Mononuclear cell (primary cell): ENCODE results near the gene DPYSL3. TPM values are rescaled to one million over a fixed set of nuclear protein-coding genes. Genes with fewer than 3 reads are reported as not detected.
"Not testable (repeated sequence)": the region's sequence is repeated elsewhere in the genome, so short reads cannot be mapped to it uniquely, and the experiment has no call there.

Experiments used
- H3K27me3 ChIP-seq: 2 replicates; pipeline ENCODE4 v1.6.0; 2011; ENCODE audit warnings: low read length, control low read depth; ENCODE audit not compliant: insufficient read depth
- H3K4me1 ChIP-seq: 2 replicates; pipeline ENCODE4 v1.5.1; 2011; ENCODE audit warnings: mild to moderate bottlenecking, low read length, control low read depth; ENCODE audit not compliant: insufficient read depth
- H3K4me3 ChIP-seq: 2 replicates; pipeline ENCODE4 v1.5.1; 2011; ENCODE audit warnings: mild to moderate bottlenecking, low read length, moderate library complexity
- H3K9me3 ChIP-seq: 2 replicates; pipeline ENCODE4 v1.5.1; 2011; ENCODE audit warnings: low read depth, mild to moderate bottlenecking, control low read depth, low read length
- total RNA-seq: library from RNA; depleted of rRNA; stranded (reverse); fragments of >200 nt; gene quantifications from one replicate; pipeline ENCODE4 v1.2.3, GENCODE V29; 2012

DPYSL3 gene
- total RNA-seq = 0.52 TPM

DNA sequence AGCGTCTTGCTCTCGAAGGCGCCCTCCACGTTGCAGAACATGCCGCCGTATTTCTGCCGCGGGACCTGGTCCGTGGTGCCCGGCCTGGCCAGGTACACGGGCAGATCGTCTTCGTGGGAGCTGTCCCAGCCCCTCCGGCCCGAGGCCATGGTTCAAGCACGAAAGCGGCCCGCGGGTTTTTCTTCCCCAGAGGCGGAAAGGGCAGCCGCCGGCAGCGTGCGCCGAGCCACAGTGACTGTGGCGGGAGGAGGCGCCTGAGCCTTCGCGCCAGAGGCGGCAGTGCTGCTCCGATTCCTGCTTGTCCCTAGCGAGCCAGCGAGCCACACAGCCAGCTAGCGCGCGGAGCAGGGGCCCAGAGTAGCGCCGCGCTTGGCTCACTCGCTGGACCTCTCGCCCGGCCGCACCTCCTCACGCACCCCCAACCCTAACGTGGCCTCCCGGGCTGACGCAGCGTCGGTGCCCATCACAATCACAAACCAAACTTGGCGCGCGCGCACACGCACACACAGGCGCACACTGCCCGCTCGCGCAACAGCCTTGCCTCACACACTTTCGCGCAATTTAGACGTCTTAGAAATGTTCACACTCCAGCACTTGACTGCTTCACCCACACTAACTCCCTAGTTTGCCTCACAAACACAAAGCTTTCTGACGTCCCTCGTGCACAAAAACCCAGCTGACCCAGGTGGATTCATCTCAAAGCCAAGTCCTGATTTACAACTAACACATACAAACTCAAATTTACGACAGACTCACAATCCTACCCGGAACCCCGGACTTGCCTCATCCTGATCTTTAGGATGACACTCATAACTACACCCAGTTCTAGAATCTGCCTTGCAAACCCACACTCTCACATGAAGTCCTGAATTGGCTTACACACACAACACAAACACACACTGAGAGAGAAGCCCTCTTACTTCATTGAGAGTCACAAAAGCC is at the start of gene DPYSL3:
TSS of gene DPYSL3 (minus strand) at position 359 of the 942 bp plus-strand sequence. CDS start at position 149, 210 bp downstream.
- Histone ChIP-seq H3K4me1 (peaks cover 4% of the 10 kb centered on the region), H3K4me3 (no peak within 1 kb of the TSS)

DNA sequence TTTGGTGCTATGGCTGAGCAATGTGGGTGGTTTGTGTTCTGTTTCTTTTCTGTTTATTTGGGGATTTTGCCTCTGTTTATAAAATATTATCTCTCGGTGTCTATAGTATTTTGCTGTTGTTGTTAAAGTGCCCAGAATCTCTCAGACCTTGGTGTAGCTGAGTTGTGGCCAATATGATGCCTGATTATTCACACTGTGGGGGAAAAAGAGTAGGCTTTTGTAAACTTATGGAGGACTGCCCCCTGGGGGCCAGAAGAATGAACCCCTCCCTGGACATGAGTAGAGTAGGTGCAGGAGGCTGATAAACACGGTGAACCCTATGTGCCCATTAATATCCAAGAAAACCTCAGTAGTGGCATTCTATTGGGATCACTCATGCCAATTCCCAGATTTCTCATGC is 49.0 kb upstream of the DPYSL3 start:
- Histone ChIP-seq H3K4me1 (no peaks in the 10 kb centered on the region), H3K9me3 (no peaks in the 10 kb centered on the region), H3K27me3 (peaks cover 2% of the 10 kb centered on the region), H3K4me3 (no peak overlapping the region)

More for the DNA sequence above, at the start of gene DPYSL3:
- Histone ChIP-seq H3K9me3 (no peaks in the 10 kb centered on the region), H3K27me3 (peaks cover 50% of the 10 kb centered on the region)

DNA sequence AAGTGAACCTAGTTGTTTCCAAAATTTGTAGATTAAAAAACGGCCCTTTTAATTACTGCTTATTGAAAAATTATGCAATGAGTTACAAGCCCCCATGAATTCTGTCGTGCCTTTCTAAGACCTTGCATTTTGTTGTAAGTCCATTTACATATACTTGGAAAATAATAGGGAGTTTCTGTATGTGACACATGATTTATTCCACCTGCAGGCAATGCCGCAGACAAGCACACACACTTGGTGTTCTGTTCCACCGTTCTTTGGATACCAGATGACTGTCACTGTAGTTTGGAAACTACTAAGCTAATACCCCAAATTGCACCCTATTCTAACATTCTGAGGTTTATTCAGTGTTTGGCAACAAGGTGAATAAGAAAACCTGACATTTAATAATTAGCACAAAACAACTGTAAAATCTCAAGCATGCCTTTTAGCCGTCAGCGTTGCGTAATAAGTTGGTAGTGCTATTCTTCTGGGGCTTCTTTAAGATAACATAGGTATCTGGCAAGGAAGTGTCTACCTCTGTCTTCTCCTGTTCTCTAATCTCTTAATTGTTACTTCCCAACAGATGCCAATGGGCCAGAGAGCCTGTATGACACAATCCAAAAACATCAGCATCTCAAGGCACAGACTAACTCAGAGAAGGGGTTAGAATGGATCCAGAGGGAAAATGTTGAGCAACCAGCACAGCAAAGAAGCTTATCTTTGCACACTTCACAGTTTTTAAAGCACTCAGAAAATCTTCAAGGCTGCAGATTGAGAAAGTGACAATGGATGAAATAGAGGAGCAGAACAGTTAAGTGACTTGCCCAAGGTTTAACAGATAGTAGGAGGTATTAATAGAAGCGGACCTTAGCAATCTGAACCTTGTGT is 48.2 kb upstream of the DPYSL3 start:
- Histone ChIP-seq H3K9me3 (no peaks in the 10 kb centered on the region), H3K4me1 (no peaks in the 10 kb centered on the region), H3K4me3 (no peak overlapping the region), H3K27me3 (peaks cover 2% of the 10 kb centered on the region)

DNA sequence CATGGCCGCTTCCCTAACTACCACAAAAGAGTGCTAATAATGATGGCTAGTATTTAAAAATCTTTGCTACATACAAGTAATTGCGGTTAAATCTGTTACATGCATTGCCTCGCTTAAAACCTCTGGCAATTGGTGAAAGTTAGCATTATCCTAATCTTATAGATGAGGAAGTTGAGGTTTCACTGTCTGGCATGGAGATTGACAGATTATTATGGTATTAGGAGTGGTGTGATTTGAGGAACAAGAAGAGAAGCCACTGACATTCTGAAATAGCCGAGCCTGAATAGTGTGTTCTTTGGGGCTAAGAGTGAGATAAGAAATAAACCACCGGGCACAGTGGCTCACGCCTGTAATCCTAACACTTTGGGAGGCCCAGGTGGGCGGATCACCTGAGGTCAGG is 45.3 kb upstream of the DPYSL3 start:
- Histone ChIP-seq H3K4me1 (no peaks in the 10 kb centered on the region), H3K27me3 (peaks cover 2% of the 10 kb centered on the region), H3K4me3 (no peak overlapping the region), H3K9me3 (no peaks in the 10 kb centered on the region)

DNA sequence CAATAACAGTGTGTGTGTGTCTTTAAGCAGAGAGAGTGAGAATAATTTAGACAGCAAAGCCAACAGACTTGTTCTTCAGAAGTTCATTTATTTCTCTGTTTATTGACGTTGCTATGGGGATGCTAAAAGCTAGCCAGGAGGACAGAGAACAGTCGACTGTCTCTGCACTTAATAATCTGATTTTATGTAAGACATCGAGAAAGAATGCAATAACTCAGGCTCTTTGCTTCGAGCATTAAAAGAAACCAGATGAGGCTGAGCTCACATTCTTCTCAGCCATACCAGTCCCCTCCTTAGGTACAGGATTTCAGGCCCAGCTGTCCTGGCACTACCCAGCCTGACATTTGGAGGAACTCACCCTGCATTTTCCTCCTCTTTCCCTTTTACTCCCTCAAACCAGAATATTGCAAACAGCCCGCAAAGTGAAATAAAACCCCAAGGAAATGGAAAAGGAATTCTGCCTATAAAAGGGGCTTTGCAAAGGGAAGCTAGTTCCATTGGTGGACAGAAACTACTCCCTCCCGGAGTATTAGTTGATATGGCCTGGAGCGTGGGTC is 44.5 kb upstream of the DPYSL3 start:
- no peaks in the 10 kb centered on the region for H3K9me3 ChIP-seq
- H3K4me3 ChIP-seq = no peak overlapping the region
- no peaks in the 10 kb centered on the region for H3K27me3 ChIP-seq
- H3K4me1 ChIP-seq = no peaks in the 10 kb centered on the region

DNA sequence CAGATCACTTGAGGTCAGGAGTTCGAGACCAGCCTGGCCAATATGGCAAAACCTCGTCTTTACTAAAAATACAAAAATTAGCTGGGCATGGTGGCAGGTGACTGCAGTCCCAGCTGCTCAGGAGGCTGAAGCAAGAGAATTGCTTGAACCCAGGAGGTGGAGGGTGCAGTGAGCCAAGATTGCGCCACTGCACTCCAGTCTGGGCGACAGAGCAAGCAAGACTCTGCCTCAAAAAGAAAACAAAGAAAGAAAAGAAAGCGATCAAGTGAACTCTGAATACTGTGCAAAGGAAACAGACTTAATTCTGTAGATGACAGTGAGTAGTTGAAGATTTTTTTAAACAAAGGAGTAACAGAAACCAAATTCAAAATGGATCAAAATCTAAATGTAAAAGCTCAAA is 43.9 kb upstream of the DPYSL3 start:
- not testable (repeated sequence) for H3K4me3 ChIP-seq, H3K4me1 ChIP-seq, H3K27me3 ChIP-seq

DNA sequence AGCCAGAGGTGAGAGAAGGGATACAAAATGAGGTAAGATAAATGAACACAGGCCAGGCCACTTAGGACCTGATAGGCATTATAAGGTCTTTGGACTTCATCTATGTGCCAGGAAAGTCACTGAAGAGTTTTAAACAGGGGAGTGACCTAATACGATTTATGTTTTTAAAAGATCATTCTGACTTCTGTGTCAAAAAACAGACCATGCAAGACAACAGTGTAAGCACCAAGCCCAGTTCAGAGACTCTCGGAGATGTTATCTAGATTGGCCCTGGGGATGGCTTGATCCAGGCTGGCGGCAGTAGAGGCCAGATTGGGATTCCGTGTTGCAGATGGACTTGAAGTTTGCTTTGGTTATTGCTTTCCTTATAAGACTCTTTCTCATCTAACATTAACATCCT is 43.0 kb upstream of the DPYSL3 start:
- Histone ChIP-seq H3K4me1 (no peaks in the 10 kb centered on the region), H3K9me3 (no peaks in the 10 kb centered on the region), H3K27me3 (no peaks in the 10 kb centered on the region), H3K4me3 (no peak overlapping the region)

More for the DNA sequence above, 43.9 kb upstream of the DPYSL3 start:
- not testable (repeated sequence) for H3K9me3 ChIP-seq

DNA sequence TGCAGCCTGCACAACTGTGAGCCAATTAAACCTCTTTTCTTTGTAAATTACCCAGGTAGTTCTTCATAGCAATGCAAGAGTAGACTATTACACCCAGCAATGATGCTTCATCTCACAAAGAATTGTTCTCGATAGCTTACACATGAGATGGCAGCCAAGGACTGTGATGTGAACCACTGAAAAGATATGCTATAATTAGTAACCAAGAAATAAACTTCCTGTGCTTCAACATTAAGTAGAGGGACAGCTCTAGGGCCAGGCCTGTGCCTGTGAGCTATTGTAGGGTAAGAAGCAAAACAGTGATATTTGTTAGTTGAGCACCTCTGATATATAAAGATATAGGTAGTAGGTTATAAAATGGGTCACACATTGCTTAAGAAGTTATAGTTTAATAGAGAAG is 41.8 kb upstream of the DPYSL3 start:
- H3K9me3 ChIP-seq = no peaks in the 10 kb centered on the region

DNA sequence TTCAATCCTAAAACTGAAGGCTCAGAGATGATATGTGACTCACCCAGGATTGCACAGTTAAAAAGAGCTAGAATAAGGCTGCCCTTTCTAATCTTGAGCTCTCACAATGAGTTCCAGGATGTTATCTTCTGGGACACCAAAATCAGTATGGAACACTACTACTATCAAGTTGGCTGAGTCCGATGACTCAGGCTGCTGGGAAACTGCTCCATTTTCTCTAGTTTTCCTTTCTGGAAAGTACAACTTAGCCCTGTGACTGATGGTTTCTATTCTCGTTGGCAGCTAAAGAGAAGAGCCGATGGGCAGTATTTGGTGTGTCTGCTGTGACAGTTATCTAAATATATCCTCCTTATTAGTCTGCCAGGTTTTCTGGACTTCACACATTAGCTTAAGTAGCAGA is 37.9 kb upstream of the DPYSL3 start:
- Histone ChIP-seq H3K4me1 (no peaks in the 10 kb centered on the region), H3K4me3 (no peak overlapping the region), H3K27me3 (no peaks in the 10 kb centered on the region), H3K9me3 (no peaks in the 10 kb centered on the region)

More for the DNA sequence above, 41.8 kb upstream of the DPYSL3 start:
- Histone ChIP-seq H3K4me1 (no peaks in the 10 kb centered on the region), H3K27me3 (no peaks in the 10 kb centered on the region), H3K4me3 (no peak overlapping the region)

DNA sequence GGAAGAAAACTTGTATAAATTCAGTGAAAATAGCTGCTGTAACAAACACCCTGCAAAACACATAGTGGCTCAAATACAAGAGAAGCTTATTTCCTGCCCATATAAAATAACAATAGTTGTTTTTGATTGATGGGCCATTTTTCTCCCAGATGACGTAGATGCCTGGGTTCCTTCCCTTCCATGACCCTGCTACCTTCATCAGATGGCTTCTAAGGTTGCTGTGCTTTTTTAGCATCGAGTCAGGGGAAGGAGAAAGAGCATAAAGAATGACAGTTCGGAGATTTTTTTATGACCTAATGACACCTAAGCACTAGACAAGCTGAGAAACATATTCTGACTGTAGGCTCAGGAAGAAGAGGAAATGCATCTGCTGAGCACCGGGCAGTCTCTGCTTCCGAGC is 34.7 kb upstream of the DPYSL3 start:
- Histone ChIP-seq H3K27me3 (no peaks in the 10 kb centered on the region), H3K4me1 (no peaks in the 10 kb centered on the region), H3K9me3 (no peaks in the 10 kb centered on the region), H3K4me3 (no peak overlapping the region)

DNA sequence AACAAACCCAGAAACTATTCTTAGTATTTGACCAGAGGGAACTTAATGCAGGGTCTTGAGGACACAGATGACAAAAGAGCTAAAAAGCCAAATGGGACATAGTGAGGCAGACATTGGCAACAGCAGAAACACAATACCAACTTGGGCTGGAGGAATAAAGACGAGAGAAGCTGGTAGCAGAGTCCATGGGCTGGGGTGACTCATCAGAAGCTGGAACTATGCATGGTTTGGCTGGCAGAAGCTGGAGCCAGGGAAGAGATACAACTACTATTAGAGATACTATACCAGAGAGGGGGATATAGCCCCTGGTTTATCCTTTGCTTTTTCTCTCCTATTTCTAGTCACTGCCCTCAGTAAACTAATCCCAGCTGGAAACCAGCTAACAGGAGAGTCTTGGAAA is 29.2 kb upstream of the DPYSL3 start:
- H3K9me3 ChIP-seq = no peaks in the 10 kb centered on the region
- H3K4me3 ChIP-seq = no peak overlapping the region
- H3K27me3 ChIP-seq = no peaks in the 10 kb centered on the region
- no peaks in the 10 kb centered on the region for H3K4me1 ChIP-seq

DNA sequence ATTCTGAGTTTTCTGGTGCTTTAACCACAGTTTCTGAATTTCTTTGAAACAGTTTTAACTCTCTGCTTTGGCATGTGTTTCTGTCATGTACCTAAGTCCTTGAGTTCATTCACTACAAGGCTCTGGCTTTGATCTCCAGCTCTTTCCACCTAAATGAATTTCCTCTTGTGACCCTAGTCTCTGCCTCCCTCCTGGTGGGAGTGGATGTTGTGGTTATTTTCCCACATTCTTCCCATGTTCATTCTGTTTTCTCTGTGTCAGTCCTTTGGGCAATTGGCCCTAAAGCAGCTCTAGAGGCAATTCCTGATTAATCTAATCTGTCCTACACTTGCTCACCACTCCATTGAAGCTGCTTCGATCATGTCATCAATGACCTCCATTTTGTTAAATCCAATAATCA is 28.4 kb upstream of the DPYSL3 start:
- H3K4me3 ChIP-seq = no peak overlapping the region
- no peaks in the 10 kb centered on the region for H3K27me3 ChIP-seq
- H3K4me1 ChIP-seq = no peaks in the 10 kb centered on the region
- H3K9me3 ChIP-seq = no peaks in the 10 kb centered on the region

DNA sequence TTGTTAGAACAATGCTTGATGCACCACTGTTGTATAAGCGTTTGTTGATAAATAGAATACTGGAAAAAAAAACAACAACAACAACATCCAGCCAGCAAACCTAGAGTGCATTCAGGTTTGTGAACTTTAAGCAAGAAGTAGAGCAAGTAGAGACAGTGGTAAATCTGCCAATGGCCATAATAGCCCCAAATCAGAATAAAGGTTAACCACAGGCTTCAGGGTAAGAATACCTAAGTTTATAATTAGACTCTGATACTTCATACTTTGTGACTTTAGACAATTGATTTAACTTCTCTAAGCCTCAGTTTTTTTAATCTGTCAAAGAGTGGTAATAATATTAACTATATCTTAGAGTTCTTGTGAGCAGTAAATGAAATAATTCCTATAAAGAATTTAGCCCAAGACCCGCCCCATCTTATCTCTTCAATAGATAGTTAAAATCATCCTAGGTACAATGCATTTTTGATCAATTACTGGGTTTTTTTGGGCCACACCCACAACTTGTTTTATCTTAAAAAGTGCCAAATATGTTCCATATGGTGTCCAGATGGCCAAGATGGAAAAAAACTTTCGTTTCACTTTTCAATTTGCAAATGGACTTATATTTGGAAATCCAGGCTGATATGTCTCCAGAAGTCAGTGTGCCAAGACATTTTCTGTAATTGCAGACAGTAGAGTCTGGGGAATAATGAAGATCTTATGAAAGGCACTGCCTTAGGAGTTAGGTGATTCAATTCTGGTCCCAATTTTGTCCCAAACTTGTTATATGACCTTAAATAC is 24.5 kb upstream of the DPYSL3 start:
- Histone ChIP-seq H3K9me3 (no peaks in the 10 kb centered on the region), H3K4me1 (no peaks in the 10 kb centered on the region), H3K4me3 (no peak overlapping the region), H3K27me3 (no peaks in the 10 kb centered on the region)

DNA sequence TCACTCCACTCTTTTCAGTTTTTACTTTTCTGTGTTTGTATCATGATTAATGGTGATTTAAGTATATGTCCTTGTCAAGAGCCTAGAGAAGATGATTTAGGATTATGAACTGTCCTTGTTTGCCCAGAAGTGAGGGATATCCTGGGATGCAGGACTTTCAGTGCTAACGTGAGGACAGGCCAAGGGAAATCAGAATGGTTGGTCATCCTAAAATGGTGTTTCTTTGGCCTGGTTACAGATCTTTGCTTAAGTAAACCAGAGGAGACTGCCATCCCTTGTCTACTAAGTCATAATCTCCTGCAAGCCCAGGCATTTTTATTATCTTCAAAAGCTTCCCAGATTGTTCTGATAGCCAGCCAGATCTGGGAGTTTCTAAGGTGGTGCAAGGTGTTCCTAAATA is 22.3 kb upstream of the DPYSL3 start:
- Histone ChIP-seq H3K4me1 (no peaks in the 10 kb centered on the region), H3K9me3 (no peaks in the 10 kb centered on the region), H3K27me3 (no peaks in the 10 kb centered on the region), H3K4me3 (no peak overlapping the region)
